Measurements from ENCODE around the gene DRC3.

- TF ChIP-seq CTCF (IDR thresholded peaks at IDR 0.05): no peak
- TF ChIP-seq POLR2AphosphoS5 (IDR thresholded peaks at IDR 0.05): no peak
- no peak for TF ChIP-seq EP300 (IDR thresholded peaks at IDR 0.05)
These were observed 44.0 kb upstream of the DRC3 start for GRCh38 chr17:17928398-17929287.

All from esophagus muscularis mucosa (tissue), 4 donors.